Stimulated activated CD8-positive, alpha-beta memory T cell treated with anti-CD3 and anti-CD28 coated beads, Interleukin-12 subunit alpha, Interleukin-12 subunit beta, amount 100 ng/mL, for 24 hours (primary cell): ENCODE data around the gene CAMTA1.

Experiments used
- DNase-seq: peaks from one replicate; pipeline ENCODE4 v3.0.0-alpha.2; 2020; ENCODE audit errors: extremely low read depth

CAMTA1 gene

DNA sequence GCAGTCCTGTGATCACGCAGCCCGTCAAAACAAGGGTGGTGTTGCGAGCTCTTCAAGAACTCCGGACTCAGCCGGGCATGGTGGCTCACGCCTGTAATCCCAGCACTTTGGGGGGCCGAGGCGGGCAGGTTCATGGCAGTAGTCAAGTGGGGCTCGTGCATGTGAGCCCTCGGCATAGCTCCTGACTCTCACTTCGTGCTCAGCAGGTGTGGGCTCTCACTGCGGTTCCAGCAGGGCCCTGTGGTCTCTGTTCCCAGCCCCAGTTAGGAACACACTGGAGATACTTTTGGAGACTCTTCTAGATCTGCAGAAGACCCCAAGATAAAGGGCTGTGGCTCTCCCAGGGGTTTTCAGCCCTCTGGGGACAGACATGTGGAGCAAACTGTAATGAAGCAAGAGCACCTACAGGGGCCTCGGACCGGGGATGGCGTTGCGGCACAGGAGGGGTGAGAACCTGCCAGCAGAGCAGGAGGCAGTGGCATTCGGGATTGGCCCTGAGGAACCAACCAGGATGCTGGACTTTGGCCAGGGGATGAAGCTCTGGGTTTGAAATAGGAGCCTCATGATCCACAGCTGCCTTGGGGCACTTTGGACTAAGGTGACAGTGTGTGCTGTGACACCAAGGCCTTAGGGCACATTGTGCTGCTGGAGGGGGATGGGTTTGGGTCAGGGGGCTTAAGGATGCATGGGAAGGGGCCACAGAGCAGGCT is 443.2 kb downstream of the CAMTA1 start:
- DNase-seq = no peak

DNA sequence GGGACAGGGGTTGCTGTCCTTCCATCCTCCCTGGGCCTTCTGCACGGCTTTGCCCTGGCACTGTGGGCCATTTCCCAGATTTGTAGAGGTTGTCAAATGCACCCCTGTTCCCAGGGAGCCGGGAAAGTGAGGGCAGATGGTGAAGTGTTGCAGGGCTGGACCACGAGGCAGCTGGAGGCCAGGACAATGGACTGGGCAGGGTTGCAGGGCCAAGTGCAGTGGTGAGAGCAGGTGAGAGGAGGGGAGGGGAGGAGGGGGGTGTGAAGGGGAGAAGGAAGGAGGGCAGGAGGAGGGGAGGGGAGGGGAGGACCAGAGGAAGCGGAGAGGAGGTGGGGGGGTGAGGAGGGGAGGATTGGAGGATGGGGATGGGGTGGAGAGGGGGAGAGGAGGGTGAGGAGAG is 443.9 kb downstream of the CAMTA1 start:
- no peak for DNase-seq

DNA sequence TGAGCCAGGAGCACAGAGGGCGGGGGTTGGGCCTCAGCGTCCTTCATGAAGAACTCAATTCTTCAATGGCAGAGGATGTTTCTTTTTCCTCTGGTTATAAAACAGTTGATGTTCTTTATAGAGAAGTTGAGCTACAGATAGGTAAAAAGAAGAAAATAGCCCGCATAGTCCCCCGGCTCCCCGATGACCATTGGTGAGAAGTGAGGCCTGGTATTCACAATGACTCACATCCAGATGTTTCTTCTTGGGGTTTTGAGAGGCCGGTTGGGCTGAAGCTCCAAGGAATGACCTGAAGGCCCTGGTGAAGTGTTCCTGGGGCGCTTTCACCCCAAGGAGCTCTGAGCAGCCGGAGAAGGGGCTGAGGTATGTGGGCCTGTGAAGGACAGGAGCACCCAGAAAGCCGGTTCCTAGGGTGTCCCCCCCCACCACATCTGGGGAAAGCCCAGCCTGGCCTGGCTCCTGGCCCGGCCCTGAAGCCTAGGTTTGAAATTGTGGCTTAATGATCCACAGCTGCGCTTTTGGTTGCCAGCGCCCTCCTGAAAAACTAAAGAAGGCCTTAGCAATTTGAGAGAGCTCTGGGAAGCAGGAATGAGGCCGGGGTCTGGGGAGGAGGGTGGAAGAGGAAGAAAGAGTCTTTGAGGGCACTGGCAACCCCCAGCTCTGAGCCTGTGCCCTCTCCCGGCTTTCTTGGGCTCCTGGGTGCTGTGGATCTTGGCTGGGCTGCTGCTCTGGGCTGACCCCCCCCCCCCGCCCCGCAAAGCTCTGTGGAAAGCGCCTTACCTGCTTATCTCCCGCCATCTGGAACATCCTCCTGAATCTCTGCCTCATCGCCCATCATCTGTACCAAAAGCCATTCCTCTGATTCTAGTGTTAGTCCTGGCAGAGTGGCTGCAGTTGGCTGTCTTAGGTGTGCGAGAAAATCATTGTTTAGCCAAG is 444.7 kb downstream of the CAMTA1 start:
- DNase-seq = no peak

DNA sequence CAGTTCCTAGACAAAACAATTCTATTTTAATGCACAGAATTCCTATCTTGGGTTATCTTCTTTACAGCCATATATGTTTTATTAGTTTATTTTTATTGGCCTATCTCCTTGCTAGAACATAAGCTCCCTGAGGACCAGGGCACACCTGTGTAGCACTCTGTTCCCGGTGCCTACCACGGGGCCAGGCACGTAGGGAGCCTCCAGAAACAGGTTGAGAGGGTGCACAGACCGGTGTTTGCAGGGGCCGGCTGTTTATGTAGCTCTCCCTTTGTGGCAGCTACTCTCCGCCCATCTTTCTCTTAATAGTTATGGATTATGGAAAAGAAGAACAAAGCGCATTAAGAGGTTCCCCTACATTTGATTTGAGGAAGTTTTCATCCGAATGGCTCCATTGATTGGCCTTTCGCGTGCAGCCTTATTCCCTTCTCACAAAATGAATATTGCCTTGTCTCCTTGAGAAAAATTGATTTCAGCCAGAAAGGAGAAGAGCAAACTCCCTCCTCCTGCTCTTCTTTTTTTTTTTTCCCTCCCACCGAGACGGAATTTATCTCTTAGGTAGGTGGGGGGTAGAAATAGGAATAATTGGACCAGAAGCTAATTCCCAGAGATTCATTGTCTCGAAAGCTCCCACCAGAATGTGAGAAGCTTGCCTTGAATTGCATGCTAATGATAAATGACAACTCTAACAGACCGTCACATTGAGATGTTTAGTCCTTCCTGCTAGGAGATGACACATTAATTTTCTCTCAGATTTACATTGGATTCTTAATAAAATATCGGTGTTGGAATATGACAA is 447.4 kb downstream of the CAMTA1 start:
- DNase-seq = no peak

DNA sequence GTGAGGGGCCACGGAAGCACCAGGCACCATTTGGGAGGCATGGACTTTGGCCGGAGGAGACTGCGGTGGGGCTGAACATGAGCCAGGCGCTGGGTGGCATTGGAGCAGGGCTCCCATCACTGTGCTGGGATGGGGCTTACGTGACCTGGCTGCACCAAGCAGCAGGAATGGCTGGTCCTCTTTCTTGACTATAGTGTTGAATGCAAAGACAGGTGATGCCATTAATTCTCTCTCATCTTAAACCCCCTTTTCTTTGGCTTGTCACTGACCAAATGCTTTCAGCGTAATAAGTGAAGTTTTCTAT is 447.9 kb downstream of the CAMTA1 start:
- no peak for DNase-seq

DNA sequence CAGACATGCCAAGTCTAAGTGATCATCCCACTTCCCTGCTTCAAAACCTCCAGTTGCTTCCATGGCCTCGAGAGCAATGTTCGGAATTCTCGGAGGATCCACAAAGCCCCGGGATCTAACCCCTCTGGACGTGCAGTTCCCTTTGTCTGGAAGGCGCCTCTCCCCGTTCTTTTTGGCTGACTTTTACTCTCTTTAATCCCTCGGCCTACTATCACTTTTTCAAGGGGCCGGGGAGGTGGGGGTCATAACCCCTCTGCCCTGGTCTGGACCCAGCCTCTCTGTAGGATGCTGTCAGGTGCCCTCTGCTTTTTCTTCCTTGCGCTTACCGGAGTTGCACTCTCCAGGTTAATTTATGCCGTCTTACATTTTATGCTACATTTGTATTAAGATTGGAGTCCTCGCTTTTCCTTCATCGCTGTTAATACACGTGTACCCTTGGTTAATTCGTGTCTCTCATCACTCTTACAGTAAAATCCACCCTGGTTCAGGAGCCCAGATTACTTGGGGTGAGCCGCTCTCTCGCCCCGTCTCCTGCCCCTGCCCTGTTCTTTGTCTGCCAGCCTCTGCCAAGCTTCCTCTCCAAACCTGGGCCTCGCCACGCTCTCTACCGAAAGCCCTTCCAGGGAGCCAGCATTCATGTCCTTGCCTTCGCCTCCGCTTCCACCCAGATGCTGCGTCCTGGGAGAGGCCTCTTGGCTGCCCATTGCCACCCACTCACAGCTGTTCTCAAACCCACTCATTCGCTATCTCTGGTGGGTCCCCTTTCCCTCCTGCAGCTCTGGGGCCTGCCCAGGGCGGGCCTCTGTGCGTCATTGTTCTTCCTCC is 448.6 kb downstream of the CAMTA1 start:
- no peak for DNase-seq

DNA sequence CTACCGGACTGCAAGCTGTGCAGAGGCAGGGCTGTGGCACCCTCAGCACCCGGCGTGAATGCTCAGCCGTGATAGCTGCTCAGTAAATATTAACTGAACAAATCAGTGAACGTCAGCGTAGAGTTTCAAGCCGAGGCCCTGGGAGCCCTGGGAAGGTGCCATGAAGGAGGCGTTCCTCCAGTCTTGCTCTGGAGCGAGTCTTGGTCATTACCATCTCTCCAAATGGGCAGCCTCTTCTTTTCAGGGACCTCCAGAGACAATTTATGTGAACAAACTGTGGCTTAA is 449.2 kb downstream of the CAMTA1 start:
- no peak for DNase-seq

DNA sequence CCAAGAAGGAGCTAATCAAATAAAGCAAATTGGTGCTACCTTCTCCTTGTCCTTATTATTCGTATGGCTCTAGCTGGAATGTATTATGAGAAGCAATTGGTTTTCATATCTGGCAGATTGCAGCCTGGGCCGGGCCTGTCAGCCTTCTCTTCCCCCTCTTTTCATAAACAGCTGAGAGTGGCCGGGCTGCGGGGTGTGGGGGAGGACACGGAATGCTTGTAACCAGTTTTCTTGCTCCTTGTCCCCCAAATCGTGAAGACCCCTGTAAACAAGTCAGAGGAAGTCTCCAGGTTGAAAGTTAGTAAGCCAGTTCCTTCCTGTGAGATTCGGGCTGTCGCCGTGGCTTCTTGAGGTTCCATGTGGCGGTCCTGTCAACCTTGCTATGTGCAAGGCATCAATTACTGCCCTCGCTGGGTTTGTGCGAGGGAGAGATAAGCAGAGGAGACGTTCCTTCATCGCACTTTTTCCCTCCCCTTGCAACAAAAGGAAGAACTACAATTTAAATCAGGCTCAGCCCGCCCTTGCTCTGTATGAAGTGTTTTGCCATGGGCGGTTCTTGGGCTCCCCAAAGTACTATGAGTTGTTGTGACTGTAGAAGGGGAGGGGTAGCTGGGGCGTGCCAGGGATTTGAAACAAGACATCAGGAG is 450.7 kb downstream of the CAMTA1 start:
- no peak for DNase-seq

DNA sequence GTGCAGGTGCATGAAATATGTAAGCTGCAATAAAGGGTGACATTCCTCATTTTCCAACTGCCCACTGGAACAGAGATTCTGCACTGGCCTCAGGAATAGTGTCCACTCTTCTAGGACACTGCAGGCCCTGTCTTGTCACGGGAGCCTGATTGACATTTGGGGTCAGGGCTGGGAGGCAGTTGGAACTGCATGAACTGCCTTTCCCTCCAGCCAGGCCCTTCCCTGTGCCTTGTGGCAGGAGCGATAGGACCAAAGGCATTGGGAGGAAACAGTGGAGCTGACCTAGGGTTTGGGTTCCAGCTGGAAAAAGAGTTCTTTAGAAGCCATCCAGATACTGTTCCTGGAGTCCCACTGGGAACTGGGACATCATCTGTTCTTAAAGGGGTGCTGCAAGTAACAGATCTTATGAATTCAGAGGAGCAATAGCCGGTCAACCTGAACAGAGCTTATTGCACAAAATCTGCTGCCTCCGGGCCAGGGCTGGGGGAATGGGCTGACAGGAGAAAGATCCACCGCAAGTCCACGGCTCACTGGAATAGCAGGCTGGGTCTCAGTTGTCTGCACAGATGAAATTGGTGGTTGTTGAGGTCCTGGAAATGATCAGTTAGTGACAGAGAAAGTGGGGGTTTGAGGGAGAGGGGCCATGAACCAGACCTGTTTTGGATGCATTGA is 451.7 kb downstream of the CAMTA1 start:
- no peak for DNase-seq

DNA sequence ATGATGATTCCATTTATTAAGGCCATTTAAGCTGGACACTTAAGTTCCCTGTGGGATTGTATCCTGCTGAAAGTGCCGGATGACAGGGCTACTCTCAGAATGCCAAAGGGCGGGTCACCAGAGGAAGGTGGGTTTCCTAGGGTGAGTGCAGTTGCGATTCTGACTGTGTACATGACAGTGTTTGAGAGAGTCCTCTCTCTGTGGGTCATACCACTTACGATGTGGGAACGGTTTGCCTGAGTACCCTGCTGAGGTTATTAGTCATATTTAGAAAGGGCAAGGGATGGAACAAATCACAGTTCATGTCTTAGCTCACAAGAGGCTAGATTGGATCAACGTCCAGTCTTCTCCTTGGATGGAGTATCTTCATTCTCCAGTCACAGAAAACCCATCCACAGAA is 461.9 kb downstream of the CAMTA1 start:
- no peak for DNase-seq

DNA sequence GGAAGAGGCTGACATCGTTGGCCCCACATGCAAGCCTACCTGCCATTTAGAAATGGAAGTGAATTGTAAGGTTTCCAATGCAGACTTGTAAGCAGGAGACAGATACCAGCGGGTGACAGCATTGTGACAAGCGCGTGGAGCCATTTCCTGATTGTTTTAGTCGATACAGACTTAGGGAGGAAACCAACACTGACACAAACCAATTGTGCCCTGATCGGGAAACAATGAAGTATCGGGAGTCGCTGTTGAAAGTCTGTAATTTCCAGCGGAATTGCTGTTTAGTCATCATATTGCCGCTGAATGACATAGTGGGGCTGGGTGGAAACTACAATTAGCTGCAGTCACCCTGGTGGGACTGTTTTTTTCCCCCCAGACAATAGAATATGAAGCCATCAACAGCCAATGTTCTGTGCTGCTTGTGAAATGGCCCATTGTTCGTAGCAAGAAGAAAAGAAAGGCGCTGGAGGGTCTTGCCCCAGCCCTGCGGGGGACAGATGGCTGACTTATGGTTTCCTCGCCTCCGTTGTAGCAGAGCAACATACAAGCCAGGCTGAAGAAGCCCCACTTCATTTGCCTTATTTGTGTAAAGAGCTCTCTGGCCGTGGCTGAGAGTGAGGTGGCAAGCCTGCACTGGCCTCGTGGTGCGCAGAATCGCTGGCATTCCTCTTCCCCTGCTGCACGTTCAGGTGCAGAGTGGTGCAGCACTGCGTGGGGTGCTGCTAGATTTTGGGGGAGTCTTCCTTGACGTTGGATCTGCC is 462.7 kb downstream of the CAMTA1 start:
- DNase-seq = no peak

DNA sequence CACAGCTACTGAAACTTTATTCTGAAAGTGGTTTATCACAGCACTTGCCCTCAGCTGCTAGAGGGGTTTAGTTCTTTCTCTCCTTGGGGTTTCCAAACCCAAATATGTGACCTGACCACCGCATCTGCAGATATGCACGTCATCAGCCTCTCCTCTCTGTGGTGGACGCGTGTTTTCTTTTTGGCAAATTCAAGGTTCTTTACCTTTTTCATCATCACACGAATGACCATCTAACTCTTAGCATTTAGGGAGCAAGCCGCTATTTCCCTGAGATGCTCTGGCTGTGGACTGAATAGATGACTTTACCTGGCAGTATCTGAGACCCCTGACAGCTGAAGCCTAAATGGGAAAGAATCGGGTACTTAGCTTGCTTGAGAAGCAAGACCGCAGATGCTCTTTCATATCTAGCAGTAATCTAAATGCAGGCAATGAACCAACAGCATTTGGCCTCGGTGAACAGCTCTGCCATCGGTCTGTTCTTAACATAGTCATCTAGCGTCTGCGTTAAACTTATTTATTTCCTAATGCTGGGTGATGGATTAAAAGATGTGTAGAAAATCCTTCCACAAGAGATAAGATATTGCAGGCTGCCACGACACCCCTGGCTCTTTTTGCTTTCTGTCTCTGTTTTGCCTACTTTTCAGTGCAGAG is 463.4 kb downstream of the CAMTA1 start:
- DNase-seq = no peak

DNA sequence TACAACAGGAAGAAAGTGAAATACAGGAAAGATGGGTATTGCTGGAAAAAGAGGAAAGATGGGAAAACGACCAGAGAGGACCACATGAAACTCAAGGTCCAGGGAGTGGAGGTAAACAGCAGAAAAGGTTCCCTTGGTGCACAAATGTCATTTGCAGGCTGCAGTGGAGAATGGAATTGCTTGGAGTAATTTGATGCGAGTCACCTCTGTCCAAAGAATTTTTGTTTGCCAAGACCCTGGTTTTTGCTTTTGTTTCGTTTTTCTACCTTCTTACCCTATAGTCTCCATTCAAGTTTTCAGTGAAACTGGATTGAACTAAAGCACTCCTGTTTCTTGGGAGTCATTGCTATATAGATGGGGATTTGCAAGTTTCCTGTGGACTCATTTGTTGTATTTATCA is 464.3 kb downstream of the CAMTA1 start:
- DNase-seq = no peak

DNA sequence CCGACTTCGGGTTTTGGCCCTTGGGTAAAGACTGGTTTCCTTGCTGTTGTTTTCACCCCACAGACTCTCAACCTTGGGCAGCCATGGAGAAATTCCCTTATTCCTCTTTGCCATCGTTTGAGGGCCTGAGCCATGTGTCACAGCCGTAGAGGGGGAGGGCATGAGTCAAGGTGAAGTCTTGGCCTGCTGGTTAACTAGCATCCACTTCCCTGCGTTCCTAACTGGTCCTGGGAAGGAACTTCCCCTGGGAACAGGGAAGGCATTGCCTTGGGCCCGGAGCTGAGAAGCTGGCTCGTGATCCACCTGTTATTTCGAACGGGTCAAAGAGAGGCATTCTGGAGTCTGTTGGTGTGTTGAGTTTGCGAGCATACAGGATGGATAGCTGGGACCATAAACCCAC is 464.9 kb downstream of the CAMTA1 start:
- DNase-seq = no peak

DNA sequence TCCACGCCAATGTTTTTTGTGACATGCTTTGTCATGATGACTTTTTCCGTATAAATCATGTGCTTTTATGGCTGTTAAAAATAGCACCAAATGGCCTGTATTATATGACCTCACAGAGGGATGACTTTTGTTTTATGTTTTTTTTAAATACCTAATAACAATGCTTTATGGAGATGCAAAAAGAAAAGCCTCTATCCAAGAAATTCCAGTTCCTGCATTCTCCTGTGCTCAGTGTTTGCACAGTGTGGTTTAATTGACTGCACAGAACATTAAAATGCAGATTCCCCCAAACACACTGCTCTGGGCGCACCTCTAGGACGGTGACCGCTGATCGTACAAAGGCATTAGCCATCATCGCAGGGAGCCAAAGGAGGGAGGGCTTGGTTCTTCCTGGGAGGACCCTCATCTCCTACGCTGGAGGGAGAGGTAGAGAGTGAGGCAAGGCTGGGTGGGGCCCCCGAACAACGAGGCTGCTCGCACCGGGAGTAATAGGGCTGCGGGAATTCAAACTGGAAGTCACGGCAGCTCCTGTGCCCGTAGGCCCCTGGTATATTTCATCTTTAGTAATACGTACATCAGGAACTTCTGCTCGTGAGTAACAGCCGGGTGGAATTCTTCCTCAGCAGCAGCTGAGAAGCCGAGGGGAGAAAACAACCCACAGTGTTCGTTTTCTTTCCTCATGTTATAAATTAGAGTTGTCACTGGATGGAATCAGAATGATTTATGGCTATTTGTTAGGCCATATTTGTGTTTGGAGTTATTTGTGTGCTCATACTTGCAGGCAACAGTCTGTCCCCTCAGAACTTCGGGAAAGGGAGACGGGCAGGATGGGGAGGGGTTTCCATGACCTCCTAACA is 465.6 kb downstream of the CAMTA1 start:
- no peak for DNase-seq

DNA sequence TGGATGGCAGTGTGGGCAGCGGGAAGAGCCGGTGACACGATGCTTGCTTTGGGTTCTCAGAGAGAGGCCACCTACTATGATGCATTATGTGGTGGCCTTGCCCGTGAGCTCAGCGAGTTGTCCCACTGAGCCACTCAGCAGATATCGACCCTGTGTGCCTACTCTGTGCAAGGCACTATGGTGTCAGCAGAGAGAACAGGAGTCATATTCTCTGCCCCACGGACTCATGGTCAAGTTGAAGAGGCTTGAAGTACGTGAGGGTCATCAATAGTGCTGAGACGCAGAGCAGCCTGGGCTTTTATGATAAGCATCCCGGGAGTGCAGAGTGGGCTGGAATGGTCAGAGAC is 466.2 kb downstream of the CAMTA1 start:
- DNase-seq = no peak

DNA sequence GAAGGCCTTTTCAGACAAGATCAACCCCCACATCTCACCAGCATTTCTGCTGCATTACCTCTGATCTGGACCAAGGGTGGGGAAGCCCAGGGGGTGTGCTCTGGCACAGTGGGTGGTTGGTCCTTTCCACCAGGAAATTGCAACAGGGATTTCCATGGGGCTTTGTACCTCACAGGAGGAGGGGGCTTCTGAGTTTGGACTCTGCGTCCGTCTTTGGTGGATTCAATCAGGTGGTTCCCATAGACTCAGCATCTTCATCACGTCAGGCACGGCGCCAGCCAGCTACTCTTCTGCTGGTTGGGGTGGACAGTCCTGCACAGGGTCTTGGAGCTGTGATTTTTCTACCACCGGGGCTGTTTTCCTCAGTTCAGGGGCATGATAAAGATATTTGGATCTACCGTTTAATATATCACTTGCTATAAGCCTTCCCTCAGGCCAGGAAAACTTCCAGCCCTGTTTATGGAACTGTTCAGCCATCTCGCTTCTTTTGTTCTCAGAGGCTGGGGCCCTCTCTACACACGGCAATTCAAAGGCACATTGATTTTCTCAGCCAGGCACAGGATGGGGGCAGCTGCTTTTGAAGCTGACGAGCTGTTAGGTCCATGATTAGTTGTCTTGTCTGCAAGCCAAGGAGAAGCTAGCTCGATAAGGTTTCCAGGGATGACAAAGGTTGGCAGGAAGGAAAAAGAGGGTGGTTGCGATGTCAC is 467.3 kb downstream of the CAMTA1 start:
- DNase-seq = no peak

DNA sequence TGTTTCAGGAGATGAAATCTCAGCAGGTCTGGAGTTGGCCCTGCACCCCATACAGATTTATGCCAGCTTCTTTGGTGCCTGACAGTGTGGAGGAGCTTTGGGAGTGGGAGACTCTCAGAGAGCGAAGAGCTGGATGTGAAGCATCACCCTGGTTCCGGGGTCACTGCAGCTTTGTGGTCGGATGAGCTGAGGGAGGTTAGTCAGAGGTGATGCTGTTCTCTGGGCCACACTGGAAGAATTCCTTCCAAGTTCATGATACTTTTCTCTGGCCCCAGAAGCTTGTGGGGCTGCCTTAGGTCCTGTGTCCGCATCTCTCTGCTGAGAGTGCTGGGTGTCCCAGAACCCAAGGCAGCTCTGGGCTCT is 467.8 kb downstream of the CAMTA1 start:
- no peak for DNase-seq
